H9 (cell line): Measurements from ENCODE around the gene PRKAR2B. TPM values are rescaled to one million over a fixed set of nuclear protein-coding genes. Genes with fewer than 3 reads are reported as not detected.

Experiments
- DNase-seq: peaks from one replicate; pipeline ENCODE4 v3.0.0-alpha.2; 2017
- H2AFZ ChIP-seq: one replicate; pipeline ENCODE4 v1.6.1; 2013; ENCODE audit warnings: mild to moderate bottlenecking, low read length, control low read depth, moderate library complexity
- H2AK5ac ChIP-seq: 2 replicates; pipeline ENCODE4 v1.6.1; 2013; ENCODE audit warnings: low read length, control low read depth, mixed read lengths; ENCODE audit not compliant: insufficient read length
- H2BK120ac ChIP-seq: one replicate; pipeline ENCODE4 v1.6.1; 2013; ENCODE audit warnings: low read depth, mild to moderate bottlenecking, low read length, control low read depth, inconsistent platforms; ENCODE audit not compliant: poor library complexity, severe bottlenecking
- H2BK12ac ChIP-seq: 2 replicates; pipeline ENCODE4 v1.6.1; 2013; ENCODE audit warnings: low read length, control low read depth, mixed read lengths, low read depth; ENCODE audit not compliant: insufficient read length
- H2BK15ac ChIP-seq: 2 replicates; pipeline ENCODE4 v1.6.1; 2013; ENCODE audit warnings: low read depth, low read length, control low read depth
- H2BK20ac ChIP-seq: one replicate; pipeline ENCODE4 v1.6.1; 2013; ENCODE audit warnings: low read depth, mild to moderate bottlenecking, low read length, control low read depth, inconsistent platforms; ENCODE audit not compliant: poor library complexity, severe bottlenecking
- H2BK5ac ChIP-seq: 2 replicates; pipeline ENCODE4 v1.6.1; 2013; ENCODE audit warnings: low read length, control low read depth, mixed read lengths; ENCODE audit not compliant: insufficient read length
- H3K14ac ChIP-seq: 2 replicates; pipeline ENCODE4 v1.6.1; 2013; ENCODE audit warnings: low read length, control low read depth; ENCODE audit not compliant: insufficient read depth
- H3K18ac ChIP-seq: 2 replicates; pipeline ENCODE4 v1.6.1; 2013; ENCODE audit warnings: low read depth, mild to moderate bottlenecking, mixed read lengths, low read length, control low read depth; ENCODE audit not compliant: insufficient read length
- H3K23ac ChIP-seq: 2 replicates; pipeline ENCODE4 v1.6.1; 2013; ENCODE audit warnings: low read length, control low read depth, mixed read lengths, low read depth; ENCODE audit not compliant: insufficient read length
- H3K23me2 ChIP-seq: 2 replicates; pipeline ENCODE4 v1.6.1; 2013; ENCODE audit warnings: low read depth, mild to moderate bottlenecking, mixed read lengths, low read length, control low read depth; ENCODE audit not compliant: insufficient read length, poor library complexity, severe bottlenecking
- H3K27ac ChIP-seq: 2 replicates; pipeline ENCODE4 v1.5.1; 2013; ENCODE audit warnings: low read length, control low read depth, mixed read lengths, low read depth; ENCODE audit not compliant: insufficient read length
- H3K27me3 ChIP-seq: 2 replicates; pipeline ENCODE4 v1.6.1; 2013; ENCODE audit warnings: low read length, control low read depth, inconsistent platforms; ENCODE audit not compliant: insufficient read depth
- H3K4ac ChIP-seq: 2 replicates; pipeline ENCODE4 v1.6.1; 2013; ENCODE audit warnings: low read depth, mild to moderate bottlenecking, control low read depth, inconsistent platforms, low read length, moderate library complexity
- H3K4me1 ChIP-seq: 2 replicates; pipeline ENCODE4 v1.6.1; 2013; ENCODE audit warnings: low read length, control low read depth, inconsistent platforms; ENCODE audit not compliant: insufficient read depth
- H3K4me2 ChIP-seq: 2 replicates; pipeline ENCODE4 v1.6.1; 2013; ENCODE audit warnings: low read length, control low read depth, mixed read lengths; ENCODE audit not compliant: insufficient read length, insufficient read depth
- H3K56ac ChIP-seq: 2 replicates; pipeline ENCODE4 v1.6.1; 2013; ENCODE audit warnings: low read depth, mild to moderate bottlenecking, mixed read lengths, low read length, control low read depth; ENCODE audit not compliant: insufficient read length
- H3K79me1 ChIP-seq: 2 replicates; pipeline ENCODE4 v1.6.1; 2013; ENCODE audit warnings: low read depth, mild to moderate bottlenecking, moderate library complexity, low read length, control low read depth, inconsistent platforms; ENCODE audit not compliant: insufficient read depth, poor library complexity, severe bottlenecking
- H3K79me2 ChIP-seq: 2 replicates; pipeline ENCODE4 v1.6.1; 2013; ENCODE audit warnings: low read length, control low read depth, inconsistent platforms; ENCODE audit not compliant: insufficient read depth
- H3K9ac ChIP-seq: 2 replicates; pipeline ENCODE4 v1.6.1; 2013; ENCODE audit warnings: low read length, control low read depth, mixed read lengths; ENCODE audit not compliant: insufficient read length; ENCODE audit errors: extremely low read depth
- H3K9me3 ChIP-seq: one replicate; pipeline ENCODE4 v1.6.1; 2013; ENCODE audit warnings: low read depth, low read length, inconsistent platforms; ENCODE audit not compliant: control insufficient read depth
- H3T11ph ChIP-seq: one replicate; pipeline ENCODE4 v1.6.1; 2013; ENCODE audit warnings: mild to moderate bottlenecking, low read length, control low read depth, inconsistent platforms
- H4K20me1 ChIP-seq: one replicate; pipeline ENCODE4 v1.6.1; 2013; ENCODE audit not compliant: control insufficient read depth, insufficient read length, insufficient read depth
- H4K5ac ChIP-seq: 2 replicates; pipeline ENCODE4 v1.6.1; 2013; ENCODE audit warnings: low read depth, mild to moderate bottlenecking, mixed read lengths, low read length, control low read depth; ENCODE audit not compliant: insufficient read length
- H4K8ac ChIP-seq: replicated peaks from 2 replicates; pipeline ENCODE4 v1.6.1; 2013; ENCODE audit warnings: low read length, control low read depth, mixed read lengths, low read depth; ENCODE audit not compliant: insufficient read length
- H4K91ac ChIP-seq: 2 replicates; pipeline ENCODE4 v1.6.1; 2013; ENCODE audit warnings: low read depth, mild to moderate bottlenecking, moderate library complexity, mixed read lengths, low read length, control low read depth; ENCODE audit not compliant: insufficient read length
- H3K27ac Mint-ChIP-seq, 3 experiments: 2 replicates in 2 of 3; 3 replicates in 1 of 3; pipeline ENCODE4 v1.8.0; 2020 to 2021; ENCODE audit warnings: mixed read lengths in 3 of 3, mild to moderate bottlenecking in 1 of 3, moderate library complexity in 1 of 3
- H3K27me3 Mint-ChIP-seq: 2 replicates; pipeline ENCODE4 v1.8.0; 2021; ENCODE audit warnings: low read depth, mild to moderate bottlenecking, moderate library complexity, mixed read lengths
- H3K36me3 Mint-ChIP-seq, 3 experiments: 2 replicates in 2 of 3; 3 replicates in 1 of 3; pipeline ENCODE4 v1.8.0; 2020 to 2021; ENCODE audit warnings: low read depth in 3 of 3, mixed read lengths in 3 of 3; ENCODE audit not compliant: insufficient read depth in 1 of 3
- H3K4me1 Mint-ChIP-seq, 2 experiments: 2 replicates each; pipeline ENCODE4 v1.8.0; 2020; ENCODE audit warnings: mixed read lengths in 2 of 2
- H3K4me3 Mint-ChIP-seq, 2 experiments: 2 replicates in 1 of 2; 3 replicates in 1 of 2; pipeline ENCODE4 v1.8.0; 2020 to 2021; ENCODE audit warnings: mild to moderate bottlenecking in 2 of 2, mixed read lengths in 2 of 2, moderate library complexity in 1 of 2
- H3K9me3 Mint-ChIP-seq, 2 experiments: 2 replicates in 1 of 2; 3 replicates in 1 of 2; pipeline ENCODE4 v1.8.0; 2020; ENCODE audit warnings: mild to moderate bottlenecking in 2 of 2, mixed read lengths in 2 of 2, moderate library complexity in 1 of 2
- WGBS: extraction: QIAGEN DNeasy Blood & Tissue Kit; methylation state at CpG from one replicate; pipeline ENCODE4 v1.1.7; 2013; ENCODE audit warnings: missing lambda C conversion rate, low lambda C conversion rate, mixed read lengths; ENCODE audit not compliant: insufficient read length; ENCODE audit errors: extremely low coverage; 5-methylcytosine and 5-hydroxymethylcytosine counted together
- total RNA-seq: library from RNA; stranded (reverse); gene quantifications from 2 replicates; pipeline ENCODE4 v1.2.1, GENCODE V29; 2021
- TF ChIP-seq, protein P1 (sequence below): fragments of 200-600 bp; sonication (generic); conservative IDR thresholded peaks from 3 replicates; pipeline ENCODE4 v1.8.0; 2021; ENCODE audit warnings: antibody characterized with exemption, mild to moderate bottlenecking

The PRKAR2B gene
- total RNA-seq, 1 experiment from 2014 or later: 16.6 TPM

GRCh38 chr7:107065929-107066247 lies 21.4 kb downstream of the PRKAR2B start:
- H4K91ac ChIP-seq: no peak overlapping the region
- H3K27me3 ChIP-seq: no peaks in the 10 kb centered on the region
- H4K8ac ChIP-seq: no peak overlapping the region
- no peak overlapping the region for H2BK120ac ChIP-seq
- no peaks in the 10 kb centered on the region for H3K23me2 ChIP-seq
- H2BK15ac ChIP-seq: no peak overlapping the region
- Mint-ChIP-seq H3K9me3 (no peaks in the 10 kb centered on the region), H3K27ac (peak overlapping the region; percentile 4 to 14 (median 9); a peak in 2 of 7 replicates), H3K36me3 (no peaks in the 10 kb centered on the region), H3K4me1 (peaks cover 20 to 33% of the 10 kb centered on the region in 2 experiments), H3K27me3 (no peaks in the 10 kb centered on the region), H3K4me3 (no peak overlapping the region)
- H3K56ac ChIP-seq: no peak overlapping the region
- no peaks in the 10 kb centered on the region for H4K20me1 ChIP-seq
- no peak overlapping the region for H4K5ac ChIP-seq
- no peak overlapping the region for H2BK5ac ChIP-seq
- H3K9me3 ChIP-seq: no peaks in the 10 kb centered on the region
- no peak overlapping the region for H3K4ac ChIP-seq
- TF ChIP-seq, protein P1, sequence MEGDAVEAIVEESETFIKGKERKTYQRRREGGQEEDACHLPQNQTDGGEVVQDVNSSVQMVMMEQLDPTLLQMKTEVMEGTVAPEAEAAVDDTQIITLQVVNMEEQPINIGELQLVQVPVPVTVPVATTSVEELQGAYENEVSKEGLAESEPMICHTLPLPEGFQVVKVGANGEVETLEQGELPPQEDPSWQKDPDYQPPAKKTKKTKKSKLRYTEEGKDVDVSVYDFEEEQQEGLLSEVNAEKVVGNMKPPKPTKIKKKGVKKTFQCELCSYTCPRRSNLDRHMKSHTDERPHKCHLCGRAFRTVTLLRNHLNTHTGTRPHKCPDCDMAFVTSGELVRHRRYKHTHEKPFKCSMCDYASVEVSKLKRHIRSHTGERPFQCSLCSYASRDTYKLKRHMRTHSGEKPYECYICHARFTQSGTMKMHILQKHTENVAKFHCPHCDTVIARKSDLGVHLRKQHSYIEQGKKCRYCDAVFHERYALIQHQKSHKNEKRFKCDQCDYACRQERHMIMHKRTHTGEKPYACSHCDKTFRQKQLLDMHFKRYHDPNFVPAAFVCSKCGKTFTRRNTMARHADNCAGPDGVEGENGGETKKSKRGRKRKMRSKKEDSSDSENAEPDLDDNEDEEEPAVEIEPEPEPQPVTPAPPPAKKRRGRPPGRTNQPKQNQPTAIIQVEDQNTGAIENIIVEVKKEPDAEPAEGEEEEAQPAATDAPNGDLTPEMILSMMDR: no peak
- no peak overlapping the region for H3K18ac ChIP-seq
- H3K79me2 ChIP-seq: no peaks in the 10 kb centered on the region; the same call in 1 of the 2 replicates
- H2BK12ac ChIP-seq: no peak overlapping the region
- no peak overlapping the region for H3K23ac ChIP-seq
- H2AK5ac ChIP-seq: no peak overlapping the region
- H3K27ac ChIP-seq: no peak overlapping the region
- peaks cover 4% of the 10 kb centered on the region; the same call in 1 of the 2 replicates for H3K4me1 ChIP-seq
- DNase-seq: no peak
- no peak overlapping the region for H3K4me2 ChIP-seq
- H3K9ac ChIP-seq: no peak overlapping the region
- no peak overlapping the region for H3T11ph ChIP-seq
- H2BK20ac ChIP-seq: no peak overlapping the region
- WGBS: no CpG with 5 or more reads among the region's 4 CpGs
- no peak overlapping the region for H2AFZ ChIP-seq
- H3K14ac ChIP-seq: no peak overlapping the region
- H3K79me1 ChIP-seq: no peaks in the 10 kb centered on the region
